Activated T-cell treated with anti-CD3 and anti-CD28 coated beads for 24 hours (primary cell): ENCODE data around the gene INSYN2A.

Source experiments
- DNase-seq: peaks from one replicate; pipeline ENCODE4 v3.0.0-alpha.2; 2020; ENCODE audit warnings: low read depth

The INSYN2A gene

DNA sequence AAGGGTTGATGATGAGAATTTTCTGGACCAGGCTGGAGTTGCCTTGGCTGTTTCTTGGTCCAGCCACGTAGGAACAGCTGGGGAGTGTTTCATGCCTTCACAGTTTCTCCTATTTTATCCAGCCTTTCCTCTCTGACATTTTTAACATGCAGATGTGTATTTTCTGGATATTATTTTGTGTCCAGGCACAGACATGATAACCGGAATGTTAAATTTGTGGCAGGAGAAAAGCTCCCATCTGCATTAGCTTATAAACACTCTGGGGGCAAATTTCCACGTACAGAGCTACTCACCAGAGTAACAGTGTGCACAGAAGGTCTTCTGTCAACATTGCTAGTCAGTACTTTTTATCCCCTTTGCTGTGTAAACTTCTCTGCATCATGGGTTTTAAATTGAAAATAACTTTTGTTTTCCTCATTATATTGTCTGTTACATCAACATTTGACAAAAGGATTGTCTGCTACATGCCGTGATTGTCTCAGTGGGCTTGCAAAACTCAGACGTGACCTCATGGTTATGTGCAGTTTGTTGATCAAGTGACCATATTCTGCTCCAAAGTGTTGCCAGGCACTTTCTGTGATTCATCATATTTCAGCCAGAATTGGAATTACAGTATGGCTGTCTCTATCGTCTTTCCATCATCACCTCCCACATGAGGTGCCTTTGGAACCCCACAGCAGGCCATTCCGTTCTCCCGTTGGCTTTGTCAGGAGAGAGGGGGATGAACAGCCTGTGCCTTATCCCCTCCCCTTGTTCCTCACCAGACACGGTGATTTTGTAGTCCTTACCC lies 41.4 kb downstream of the INSYN2A start:
- no peak for DNase-seq

DNA sequence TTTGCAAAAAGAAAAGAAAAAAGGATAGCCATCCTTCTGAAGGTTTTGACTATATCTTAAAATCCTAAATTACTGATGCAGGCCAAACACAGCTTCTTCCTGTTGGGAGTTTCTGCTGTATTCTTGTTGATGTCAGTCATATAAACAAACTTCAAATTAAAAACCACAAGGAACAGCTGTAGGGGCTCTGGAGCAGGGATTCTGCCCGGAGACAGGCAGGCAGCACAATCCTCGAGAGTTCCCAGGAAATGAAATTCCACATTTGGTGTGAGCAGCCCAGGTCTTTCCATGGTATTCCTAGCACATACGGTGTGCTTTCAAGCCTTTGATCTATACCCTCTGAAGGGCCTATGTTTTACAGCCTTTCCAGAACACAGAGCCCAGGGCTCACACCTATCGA lies 43.2 kb downstream of the INSYN2A start:
- DNase-seq: no peak

DNA sequence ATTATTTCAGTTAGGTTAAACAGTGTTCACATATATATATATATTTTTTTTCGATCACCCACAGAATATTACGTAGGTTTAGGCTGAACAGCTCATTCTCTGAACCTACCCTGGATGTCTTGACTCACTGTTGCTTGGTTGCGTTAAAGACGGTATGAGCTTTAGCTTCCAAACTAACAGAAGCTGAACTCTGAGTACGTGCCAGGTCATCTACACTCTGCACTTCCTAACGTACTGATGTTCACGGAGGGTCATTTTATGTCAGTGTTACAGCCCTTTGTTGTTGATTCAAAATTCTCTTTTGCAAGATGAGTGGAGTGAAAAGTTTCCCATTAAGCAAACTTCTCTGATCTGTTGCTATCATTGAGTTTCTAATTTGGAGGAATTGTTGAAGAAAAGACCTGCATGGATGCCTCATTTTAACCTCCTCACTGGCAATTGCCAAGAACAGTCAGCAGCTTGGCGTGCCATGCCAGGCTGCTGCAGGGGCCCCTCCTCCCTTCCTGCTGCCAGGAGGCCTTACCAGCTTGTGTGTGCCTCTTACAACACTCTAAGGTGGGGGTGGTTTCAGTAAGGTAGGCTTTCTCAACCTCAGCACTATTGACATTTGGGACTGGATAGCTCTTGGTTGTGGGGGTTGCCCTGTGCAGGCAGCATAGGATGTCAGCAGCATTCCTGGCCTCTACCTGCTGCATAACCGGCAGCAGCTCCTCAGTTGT lies 44.3 kb downstream of the INSYN2A start:
- DNase-seq: no peak

GRCh38 chr10:127151541-127151940 lies 44.9 kb downstream of the INSYN2A start:
- DNase-seq: no peak

DNA sequence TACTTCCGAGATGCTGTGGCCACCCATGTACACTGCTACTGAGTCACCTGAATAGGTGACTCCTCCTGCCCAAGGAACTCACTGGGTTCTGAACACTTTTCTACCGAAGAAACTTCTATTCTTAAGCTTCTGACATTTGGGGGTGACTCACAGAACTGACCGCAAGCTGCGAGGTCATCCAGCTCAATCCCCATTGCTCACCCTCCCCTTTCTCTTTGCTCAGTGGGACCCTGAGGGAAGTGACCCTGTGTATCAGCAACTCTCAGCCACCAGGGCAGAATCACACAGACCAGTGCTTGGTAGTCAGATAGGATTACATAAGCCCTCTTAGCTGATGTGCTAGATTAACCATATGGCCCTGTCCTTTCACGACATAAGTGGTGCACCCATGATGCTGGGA lies 46.3 kb downstream of the INSYN2A start:
- no peak for DNase-seq

GRCh38 chr10:127149501-127150081 lies 46.8 kb downstream of the INSYN2A start:
- no peak for DNase-seq

GRCh38 chr10:127148933-127149220 lies 47.5 kb downstream of the INSYN2A start:
- no peak for DNase-seq

GRCh38 chr10:127148066-127148932 lies 48.1 kb downstream of the INSYN2A start:
- DNase-seq: no peak

- DNase-seq: no peak
Measured at GRCh38 chr10:127146661-127147060, 49.7 kb downstream of the INSYN2A start.
